CD4-positive, alpha-beta T cell (primary cell): ENCODE results near the gene RAET1G. TPM values are rescaled to one million over a fixed set of nuclear protein-coding genes. Genes with fewer than 3 reads are reported as not detected.

Experiments used
- ATAC-seq: fragments of 200-7000 bp; cut with Tn5 transposase; one replicate; pipeline ENCODE4 v1.10.0; 2022; ENCODE audit warnings: mild to moderate bottlenecking; ENCODE audit not compliant: poor library complexity
- CTCF ChIA-PET: fragments of 350-600 bp; sonication (Branson Sonifier 250); formaldehyde crosslinking; loops from one replicate; lab custom pipeline; 2021; ENCODE audit warnings: antibody characterized with exemption, inconsistent platforms; lab: Charles Lee
- POLR2A ChIA-PET: fragments of 350-600 bp; sonication (Branson Sonifier 250); formaldehyde crosslinking; loops from one replicate; lab custom pipeline; 2021; ENCODE audit warnings: antibody characterized with exemption, inconsistent platforms; lab: Charles Lee
- DNase-seq, 14 experiments: peaks; one replicate each; pipeline ENCODE4 v3.0.0-alpha.2; 2013 to 2020; ENCODE audit warnings: mixed read lengths in 2 of 14
- H3K27ac ChIP-seq, 2 donors: one replicate each; pipeline versions ENCODE4 v1.5.1 to v1.7.0; 2013; ENCODE audit warnings: low read length in 2 of 2, low read depth in 1 of 2, mild to moderate bottlenecking in 1 of 2
- H3K27me3 ChIP-seq, 2 experiments: 1 replicate in 1 of 2; 2 replicates in 1 of 2; pipeline versions ENCODE4 v1.6.1 to v1.7.0; 2013; ENCODE audit warnings: low read length in 2 of 2, control low read depth in 1 of 2, mild to moderate bottlenecking in 1 of 2, moderate library complexity in 1 of 2; ENCODE audit not compliant: insufficient read depth in 2 of 2, control insufficient read depth in 1 of 2
- H3K36me3 ChIP-seq: one replicate; pipeline ENCODE4 v1.6.1; 2013; ENCODE audit warnings: low read length, control low read depth; ENCODE audit not compliant: insufficient read depth
- H3K4me1 ChIP-seq: one replicate; pipeline ENCODE4 v1.6.1; 2013; ENCODE audit warnings: low read length, control low read depth; ENCODE audit not compliant: insufficient read depth
- H3K4me3 ChIP-seq: one replicate; pipeline ENCODE4 v1.5.1; 2013; ENCODE audit warnings: mild to moderate bottlenecking, low read length, moderate library complexity
- H3K9me3 ChIP-seq, 2 experiments: 1 replicate in 1 of 2; 2 replicates in 1 of 2; pipeline versions ENCODE4 v1.6.1 to v1.7.0; 2013; ENCODE audit warnings: low read length in 2 of 2, mild to moderate bottlenecking in 2 of 2, control low read depth in 1 of 2, moderate library complexity in 1 of 2; ENCODE audit not compliant: control insufficient read depth in 1 of 2, insufficient read depth in 1 of 2
- H3K27ac Mint-ChIP-seq: one replicate; pipeline ENCODE4 v1.8.0; 2020; ENCODE audit warnings: mixed read lengths
- H3K27me3 Mint-ChIP-seq: one replicate; pipeline ENCODE4 v1.8.0; 2021; ENCODE audit warnings: mixed read lengths
- H3K36me3 Mint-ChIP-seq: one replicate; pipeline ENCODE4 v1.8.0; 2021; ENCODE audit warnings: low read depth, mixed read lengths
- H3K4me1 Mint-ChIP-seq: one replicate; pipeline ENCODE4 v1.8.0; 2021; ENCODE audit warnings: low read depth, mixed read lengths
- H3K4me3 Mint-ChIP-seq: one replicate; pipeline ENCODE4 v1.8.0; 2020; ENCODE audit warnings: mild to moderate bottlenecking, mixed read lengths
- H3K9me3 Mint-ChIP-seq: one replicate; pipeline ENCODE4 v1.8.0; 2020; ENCODE audit warnings: mixed read lengths
- intact Hi-C, 2 experiments: fragments of 100-400 bp; cut with DNase I in 1 of 2; cut with micrococcal nuclease in 1 of 2; formaldehyde crosslinking; loops; one replicate each; pipeline versions ENCODE4 v1.15.1 to v1.9.0; 2023 to 2025; cut with DNase I, micrococcal nuclease
- total RNA-seq, 174 experiments: library from RNA in 2 of 174; stranded (reverse) in 2 of 174; gene quantifications; one replicate each; pipeline ENCODE4 v1.2.3 and lab custom pipeline; 2021 to 2026
- TF ChIP-seq, protein P1 (sequence below): fragments of 200-600 bp; IDR thresholded peaks from one replicate; pipeline ENCODE4 v1.8.0; 2022; ENCODE audit warnings: antibody characterized with exemption, mild to moderate bottlenecking

Gene RAET1G
- total RNA-seq, 2 experiments from 2014 or later: not detected

- Histone ChIP-seq H3K36me3 (no peaks in the 10 kb centered on the region), H3K9me3 (peaks cover 0 to 20% of the 10 kb centered on the region in 2 experiments), H3K27me3 (peaks cover 61 to 83% of the 10 kb centered on the region in 2 experiments), H3K27ac (no peak overlapping the region), H3K4me3 (peak overlapping the region; percentile 22), H3K4me1 (peaks cover 31% of the 10 kb centered on the region)
- H3K27me3 Mint-ChIP-seq: peaks cover 93% of the 10 kb centered on the region
- ChIA-PET CTCF (interaction anchor here (2.2 kb wide), 1 partner anchor 91 kb away, joined by 6 read pairs; no protein-coding TSS in a partner anchor), POLR2A (no interaction called here)
- intact Hi-C loops: loop anchor here (1.0 to 10.0 kb wide), 3 partner anchors 92 to 359 kb away; partner anchors contain the start of gene GINM1 (in 1 of the 2)
- ATAC-seq (peak; percentile 66), DNase-seq (peak; percentile 48 to 81 (median 64))
- peaks cover 27% of the 10 kb centered on the region for H3K4me1 Mint-ChIP-seq
- no peak overlapping the region for H3K27ac Mint-ChIP-seq
- H3K9me3 Mint-ChIP-seq: no peaks in the 10 kb centered on the region
- no peaks in the 10 kb centered on the region for H3K36me3 Mint-ChIP-seq
- no peak overlapping the region for H3K4me3 Mint-ChIP-seq
- TF ChIP-seq, protein P1, sequence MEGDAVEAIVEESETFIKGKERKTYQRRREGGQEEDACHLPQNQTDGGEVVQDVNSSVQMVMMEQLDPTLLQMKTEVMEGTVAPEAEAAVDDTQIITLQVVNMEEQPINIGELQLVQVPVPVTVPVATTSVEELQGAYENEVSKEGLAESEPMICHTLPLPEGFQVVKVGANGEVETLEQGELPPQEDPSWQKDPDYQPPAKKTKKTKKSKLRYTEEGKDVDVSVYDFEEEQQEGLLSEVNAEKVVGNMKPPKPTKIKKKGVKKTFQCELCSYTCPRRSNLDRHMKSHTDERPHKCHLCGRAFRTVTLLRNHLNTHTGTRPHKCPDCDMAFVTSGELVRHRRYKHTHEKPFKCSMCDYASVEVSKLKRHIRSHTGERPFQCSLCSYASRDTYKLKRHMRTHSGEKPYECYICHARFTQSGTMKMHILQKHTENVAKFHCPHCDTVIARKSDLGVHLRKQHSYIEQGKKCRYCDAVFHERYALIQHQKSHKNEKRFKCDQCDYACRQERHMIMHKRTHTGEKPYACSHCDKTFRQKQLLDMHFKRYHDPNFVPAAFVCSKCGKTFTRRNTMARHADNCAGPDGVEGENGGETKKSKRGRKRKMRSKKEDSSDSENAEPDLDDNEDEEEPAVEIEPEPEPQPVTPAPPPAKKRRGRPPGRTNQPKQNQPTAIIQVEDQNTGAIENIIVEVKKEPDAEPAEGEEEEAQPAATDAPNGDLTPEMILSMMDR: peak; percentile 60
Observed at GRCh38 chr6:149925974-149926777, 3.3 kb upstream of the RAET1G start.

DNA sequence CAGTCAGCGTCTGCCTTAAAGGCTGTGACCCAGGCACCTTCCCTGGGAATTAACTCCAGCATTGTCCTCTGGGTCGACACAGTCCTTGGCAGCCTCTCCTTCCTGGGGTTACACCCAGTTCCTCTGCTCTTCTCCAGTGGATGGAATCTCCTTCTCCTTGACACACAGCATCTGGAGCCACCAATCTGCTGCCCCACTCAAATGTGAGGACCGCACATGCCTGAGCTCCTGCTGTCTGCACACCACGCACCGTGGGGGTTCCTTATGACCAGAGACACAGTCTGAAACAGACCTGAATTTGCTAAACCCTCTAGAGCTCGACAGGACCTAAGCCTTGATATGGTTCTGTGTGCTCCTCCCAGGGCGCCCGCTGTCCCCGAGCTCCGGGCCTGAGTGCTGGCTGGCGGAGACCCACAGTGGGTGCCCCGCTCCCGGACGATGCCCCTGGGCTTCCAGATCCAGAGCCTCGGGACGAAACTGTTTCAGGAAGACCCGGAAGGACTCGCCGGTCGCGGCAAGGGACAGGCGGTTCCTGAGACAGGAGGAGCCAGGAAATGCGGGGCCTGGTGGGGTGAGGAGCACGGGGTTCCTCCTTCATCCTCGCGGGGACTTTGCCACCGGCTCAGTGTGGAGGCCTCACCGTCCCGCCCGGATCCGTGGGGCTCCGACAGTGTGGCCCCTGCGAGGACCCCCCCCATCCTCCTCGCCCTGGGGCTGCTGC, 2.5 kb upstream of the RAET1G start:
- Mint-ChIP-seq H3K27me3 (peaks cover 93% of the 10 kb centered on the region), H3K9me3 (no peaks in the 10 kb centered on the region), H3K4me1 (peaks cover 27% of the 10 kb centered on the region), H3K4me3 (peak overlapping the region; percentile 64), H3K36me3 (no peaks in the 10 kb centered on the region), H3K27ac (no peak overlapping the region)
- ChIA-PET POLR2A (no interaction called here), CTCF (interaction anchor here (2.2 kb wide), 1 partner anchor 91 kb away, joined by 6 read pairs; no protein-coding TSS in a partner anchor)
- no peak overlapping the region for H3K27ac ChIP-seq
- TF ChIP-seq, protein P1: no peak
- H3K4me3 ChIP-seq: peak overlapping the region; percentile 22
- intact Hi-C loops: loop anchor here (5.0 to 10.0 kb wide), 2 partner anchors 201 to 358 kb away; partner anchors contain the start of gene GINM1 (in 1 of the 2)
- H3K9me3 ChIP-seq: peaks cover 0 to 20% of the 10 kb centered on the region in 2 experiments
- no peak for ATAC-seq
- H3K36me3 ChIP-seq: no peaks in the 10 kb centered on the region
- peaks cover 31% of the 10 kb centered on the region for H3K4me1 ChIP-seq
- peak in 2 of 14 experiments; percentile 7 to 25 for DNase-seq
- H3K27me3 ChIP-seq: peaks cover 61 to 80% of the 10 kb centered on the region in 2 experiments

- Mint-ChIP-seq H3K27ac (no peak overlapping the region), H3K4me1 (peaks cover 27% of the 10 kb centered on the region), H3K36me3 (no peaks in the 10 kb centered on the region), H3K27me3 (peaks cover 93% of the 10 kb centered on the region), H3K9me3 (no peaks in the 10 kb centered on the region), H3K4me3 (peak overlapping the region; percentile 26)
- Histone ChIP-seq H3K9me3 (peaks cover 0 to 20% of the 10 kb centered on the region in 2 experiments), H3K4me1 (peaks cover 31% of the 10 kb centered on the region), H3K27ac (no peak overlapping the region), H3K36me3 (no peaks in the 10 kb centered on the region), H3K27me3 (peaks cover 64 to 75% of the 10 kb centered on the region in 2 experiments), H3K4me3 (no peak overlapping the region)
- ChIA-PET CTCF (interaction anchor here (2.2 kb wide), 1 partner anchor 90 kb away, joined by 6 read pairs; no protein-coding TSS in a partner anchor), POLR2A (no interaction called here)
- TF ChIP-seq, protein P1: no peak
- ATAC-seq (no peak), DNase-seq (no peak)
- intact Hi-C loops: loop anchor here (5.0 to 10.0 kb wide), 2 partner anchors 200 to 358 kb away; partner anchors contain the start of gene GINM1 (in 1 of the 2)
Observed at GRCh38 chr6:149924933-149925252, 2.0 kb upstream of the RAET1G start.
